Activated T-cell treated with anti-CD3 and anti-CD28 coated beads, Interleukin-2, amount 50 U/mL, for 72 hours (primary cell): Measurements from ENCODE around the gene RGS8. TPM values are rescaled to one million over a fixed set of nuclear protein-coding genes. Genes with fewer than 3 reads are reported as not detected.

Experiments
- ATAC-seq, 2 donors: fragments of 150-1000 bp; cut with Tn5 transposase; replicated peaks in 1 of 2; 2 replicates each; pipeline ENCODE4 v1.10.0; 2021; ENCODE audit warnings: moderate library complexity in 2 of 2, mild to moderate bottlenecking in 1 of 2
- DNase-seq, 2 donors: peaks; one replicate each; pipeline ENCODE4 v3.0.0; 2021 to 2022; ENCODE audit warnings: mixed read lengths in 1 of 2
- H3K27ac Mint-ChIP-seq: one replicate; pipeline ENCODE4 v1.8.0; 2022; ENCODE audit warnings: mild to moderate bottlenecking, moderate library complexity, mixed read lengths
- H3K27me3 Mint-ChIP-seq: one replicate; pipeline ENCODE4 v1.8.0; 2022; ENCODE audit warnings: low read depth, mixed read lengths
- H3K36me3 Mint-ChIP-seq, 2 donors: one replicate each; pipeline ENCODE4 v1.8.0; 2022; ENCODE audit warnings: mixed read lengths in 2 of 2, mild to moderate bottlenecking in 1 of 2; ENCODE audit not compliant: insufficient read depth in 2 of 2
- H3K4me1 Mint-ChIP-seq: one replicate; pipeline ENCODE4 v1.8.0; 2022; ENCODE audit warnings: low read depth, mixed read lengths
- H3K4me3 Mint-ChIP-seq, 2 donors: one replicate each; pipeline ENCODE4 v1.8.0; 2022; ENCODE audit warnings: mild to moderate bottlenecking in 2 of 2, mixed read lengths in 2 of 2, moderate library complexity in 2 of 2
- H3K9me3 Mint-ChIP-seq, 2 donors: one replicate each; pipeline ENCODE4 v1.8.0; 2022; ENCODE audit warnings: mixed read lengths in 2 of 2
- total RNA-seq, 2 donors: library from RNA; stranded (reverse); gene quantifications; one replicate each; pipeline ENCODE4 v1.2.3, GENCODE V29; 2022

The RGS8 gene, protein sequence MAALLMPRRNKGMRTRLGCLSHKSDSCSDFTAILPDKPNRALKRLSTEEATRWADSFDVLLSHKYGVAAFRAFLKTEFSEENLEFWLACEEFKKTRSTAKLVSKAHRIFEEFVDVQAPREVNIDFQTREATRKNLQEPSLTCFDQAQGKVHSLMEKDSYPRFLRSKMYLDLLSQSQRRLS
- total RNA-seq: under 1 TPM in 1 of 2 donors, not detected in 1; 0.05 TPM

DNA sequence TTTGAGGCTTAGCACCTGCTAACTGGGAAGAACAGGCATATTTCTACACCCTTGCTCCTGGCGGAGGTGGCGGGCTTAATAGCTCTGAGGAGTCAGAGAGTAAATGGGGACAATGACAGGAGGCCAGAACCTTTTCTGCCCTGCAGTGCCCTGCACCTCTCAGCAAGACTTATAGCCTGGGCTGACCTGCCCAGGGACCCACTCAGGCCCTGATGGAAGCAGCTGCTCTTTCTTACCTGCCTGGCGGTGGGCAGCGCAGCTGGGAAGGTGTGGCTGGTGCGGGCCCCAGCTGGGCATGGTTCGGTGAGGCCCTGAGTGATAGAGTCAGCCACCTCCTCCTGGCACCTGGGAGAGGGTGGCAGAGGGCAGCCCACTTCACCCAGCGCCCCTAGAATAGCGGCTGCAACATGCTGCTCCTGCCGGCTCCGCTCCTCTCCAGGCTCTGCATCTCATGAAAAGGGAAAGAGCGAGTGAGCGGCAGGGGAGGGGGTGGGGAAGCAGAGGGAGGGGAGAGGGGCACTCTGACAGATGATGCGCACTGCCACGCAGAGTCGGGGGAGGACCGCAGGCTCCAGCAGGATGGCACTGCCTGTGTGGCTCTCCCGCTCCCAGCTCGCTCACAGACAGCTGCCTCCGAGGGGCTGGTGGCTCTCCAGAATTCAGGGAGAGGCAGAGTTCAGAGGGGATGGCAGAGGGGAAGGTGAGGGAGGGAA lies at the start of gene RGS8:
RGS8 (minus strand) TSS at position 472 of the 713 bp plus-strand sequence. CDS start 14,938 bp downstream, outside the sequence.
- Mint-ChIP-seq H3K27me3 (peaks cover 32% of the 10 kb centered on the region), H3K9me3 (no peaks in the 10 kb centered on the region), H3K27ac (no peak within 1 kb of the TSS), H3K4me3 (no peak within 1 kb of the TSS), H3K36me3 (no peaks in the 10 kb centered on the region), H3K4me1 (peaks cover 18% of the 10 kb centered on the region)
- DNase-seq (no peak), ATAC-seq (no peak)

DNA sequence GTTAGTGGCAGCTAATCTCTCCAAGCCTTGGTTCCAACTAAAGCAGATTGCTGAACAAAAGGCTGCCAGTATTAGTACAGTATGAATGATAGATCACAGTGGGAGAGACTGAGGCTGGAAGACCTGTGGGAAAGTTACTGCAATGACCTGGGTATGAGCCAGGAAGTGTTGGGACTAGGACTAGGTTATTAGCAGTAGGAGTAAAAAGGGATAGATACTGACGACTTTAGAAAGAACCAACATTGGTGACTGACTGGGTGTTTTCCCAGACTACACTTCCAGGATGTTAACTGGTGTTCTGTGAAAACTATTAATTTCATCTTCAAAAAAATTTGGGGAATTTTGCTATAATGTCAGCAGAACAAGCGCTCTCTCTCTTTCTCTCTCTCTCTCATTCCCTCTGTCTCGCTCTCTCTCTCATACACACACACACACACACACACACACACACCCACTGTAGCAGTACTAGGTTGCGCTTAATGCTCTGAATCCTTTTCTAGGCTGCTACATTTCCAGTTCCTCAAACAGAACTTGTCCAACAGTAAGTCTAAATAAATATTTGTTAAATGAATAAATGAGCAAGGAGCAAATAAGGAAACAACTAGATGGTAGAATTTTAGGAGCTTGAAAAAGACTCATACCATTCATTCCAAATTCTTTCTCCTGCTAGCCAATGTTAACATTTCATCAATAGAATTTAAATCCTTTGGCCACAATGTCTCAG lies 47.6 kb upstream of the RGS8 start:
- H3K4me3 Mint-ChIP-seq: no peak overlapping the region
- no peak for DNase-seq
- H3K36me3 Mint-ChIP-seq: no peaks in the 10 kb centered on the region
- H3K9me3 Mint-ChIP-seq: peaks cover under 1 to 1% of the 10 kb centered on the region in 2 donors
- H3K4me1 Mint-ChIP-seq: no peaks in the 10 kb centered on the region
- peaks cover 20% of the 10 kb centered on the region for H3K27me3 Mint-ChIP-seq
- H3K27ac Mint-ChIP-seq: no peak overlapping the region
- no peak for ATAC-seq

DNA sequence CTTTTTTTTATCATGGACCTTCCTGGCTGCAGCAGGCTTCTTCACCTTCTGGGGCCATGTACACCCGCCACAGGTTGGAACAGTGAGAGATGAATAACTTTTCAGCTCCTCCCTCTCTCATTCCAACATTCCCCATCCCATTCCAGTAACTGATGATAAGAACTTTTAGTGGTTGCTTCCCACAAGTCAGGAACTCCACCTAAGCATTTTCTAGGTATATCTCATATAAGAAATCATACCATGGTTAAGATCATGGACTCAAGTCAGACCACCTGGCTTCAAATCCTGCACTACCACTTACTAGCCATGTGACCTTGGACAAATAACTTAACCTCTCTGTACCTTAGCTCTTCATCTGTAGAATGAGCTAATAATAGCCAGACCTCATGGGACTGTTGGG lies 42.5 kb upstream of the RGS8 start:
- DNase-seq: no peak
- no peak overlapping the region for H3K4me3 Mint-ChIP-seq
- no peaks in the 10 kb centered on the region for H3K4me1 Mint-ChIP-seq
- ATAC-seq: no peak
- H3K9me3 Mint-ChIP-seq: no peaks in the 10 kb centered on the region
- peaks cover 14% of the 10 kb centered on the region for H3K27me3 Mint-ChIP-seq
- no peaks in the 10 kb centered on the region for H3K36me3 Mint-ChIP-seq
- H3K27ac Mint-ChIP-seq: no peak overlapping the region

DNA sequence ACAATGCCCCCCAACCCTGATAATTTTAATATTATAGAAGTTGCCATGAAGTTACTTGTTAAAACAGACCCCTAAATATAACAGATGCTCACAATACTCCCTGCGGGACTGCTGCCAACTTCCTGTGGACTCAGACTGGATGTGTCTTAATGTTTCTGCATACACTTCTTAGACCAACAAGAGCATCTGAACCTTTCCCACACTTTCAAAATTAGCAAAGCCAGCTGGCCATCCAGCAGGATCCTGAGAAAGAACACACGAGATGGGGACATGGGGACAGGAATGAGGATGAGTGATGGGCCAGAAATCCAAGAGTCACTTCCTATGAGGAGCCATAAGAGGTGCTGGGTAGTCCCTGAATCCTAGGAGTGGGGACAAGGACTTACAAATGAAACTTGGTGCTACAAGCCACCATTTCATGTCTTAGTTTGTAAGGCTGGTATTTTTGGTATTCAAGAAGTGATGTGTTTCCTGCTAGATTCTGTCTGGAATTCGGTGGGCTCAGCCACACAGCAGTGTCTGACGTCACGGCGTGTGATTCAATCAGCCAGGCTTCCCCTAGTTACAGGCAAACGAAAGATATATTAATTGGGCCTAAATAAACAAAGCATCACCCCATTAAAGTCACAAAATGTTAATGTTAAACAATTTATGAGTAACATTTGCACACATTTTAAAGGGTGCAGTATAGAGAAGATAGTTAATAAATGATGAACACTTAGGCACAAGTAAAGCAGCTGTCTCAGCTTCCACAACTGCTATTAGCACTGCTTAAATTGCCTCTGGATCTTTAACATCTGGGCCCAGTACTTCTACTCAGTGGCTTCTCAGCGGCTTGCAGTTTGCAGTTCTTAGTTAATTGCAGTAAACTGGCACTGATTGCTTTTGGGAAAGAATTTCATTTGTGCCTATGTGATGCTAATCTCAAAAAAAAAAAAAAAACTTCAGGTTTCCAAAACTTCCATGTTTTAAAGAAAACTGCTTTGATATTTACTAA lies 41.2 kb upstream of the RGS8 start:
- DNase-seq (no peak), ATAC-seq (no peak)
- H3K36me3 Mint-ChIP-seq: no peaks in the 10 kb centered on the region
- H3K9me3 Mint-ChIP-seq: no peaks in the 10 kb centered on the region
- H3K27me3 Mint-ChIP-seq: peaks cover 11% of the 10 kb centered on the region
- H3K4me1 Mint-ChIP-seq: peaks cover 10% of the 10 kb centered on the region
- no peak overlapping the region for H3K4me3 Mint-ChIP-seq
- H3K27ac Mint-ChIP-seq: no peak overlapping the region

DNA sequence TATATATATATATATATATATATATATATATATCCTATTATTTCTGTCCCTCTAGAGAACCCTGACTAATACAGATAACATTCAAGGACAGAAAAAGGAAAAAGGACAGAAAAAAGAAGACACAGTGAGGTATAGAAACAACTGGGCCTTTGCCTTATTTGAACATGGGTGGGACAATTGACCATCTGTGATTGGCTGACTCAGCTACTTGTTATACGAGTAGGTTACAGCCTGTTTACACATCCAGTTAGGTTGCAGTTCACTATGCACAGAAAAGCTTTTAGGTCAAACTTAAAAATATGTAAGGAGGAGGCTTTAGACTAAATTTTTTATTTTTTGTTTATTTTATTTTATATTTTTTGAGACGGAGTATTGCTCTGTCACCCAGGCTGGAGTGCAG lies 39.8 kb upstream of the RGS8 start:
- peaks cover 17% of the 10 kb centered on the region for H3K27me3 Mint-ChIP-seq
- H3K9me3 Mint-ChIP-seq: no peaks in the 10 kb centered on the region
- no peak for ATAC-seq
- peaks cover 20% of the 10 kb centered on the region for H3K4me1 Mint-ChIP-seq
- H3K27ac Mint-ChIP-seq: no peak overlapping the region
- no peaks in the 10 kb centered on the region for H3K36me3 Mint-ChIP-seq
- H3K4me3 Mint-ChIP-seq: no peak overlapping the region
- no peak for DNase-seq

DNA sequence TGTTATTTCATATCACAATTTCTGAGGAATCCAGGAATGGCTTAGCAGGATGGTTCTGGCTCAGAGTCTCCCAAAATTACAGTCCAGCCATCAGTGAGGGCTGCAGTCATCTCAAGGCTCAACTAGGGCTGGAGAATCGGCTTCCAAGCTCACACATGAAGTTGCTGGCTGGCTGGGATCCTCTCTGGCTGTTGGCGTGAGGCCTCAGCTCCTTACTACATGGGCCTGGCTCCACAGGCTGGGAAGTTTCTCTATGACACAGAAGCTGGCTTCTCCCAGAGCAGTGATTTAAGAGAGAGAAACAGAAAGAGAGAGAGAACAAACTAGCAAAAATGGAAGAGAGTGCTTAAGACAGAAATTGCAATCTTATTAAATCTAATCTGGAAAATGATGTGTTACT lies 38.8 kb upstream of the RGS8 start:
- Mint-ChIP-seq H3K27ac (no peak overlapping the region), H3K27me3 (peaks cover 21% of the 10 kb centered on the region), H3K4me3 (no peak overlapping the region), H3K4me1 (peaks cover 28% of the 10 kb centered on the region), H3K9me3 (no peaks in the 10 kb centered on the region), H3K36me3 (no peaks in the 10 kb centered on the region)
- ATAC-seq: no peak
- no peak for DNase-seq

DNA sequence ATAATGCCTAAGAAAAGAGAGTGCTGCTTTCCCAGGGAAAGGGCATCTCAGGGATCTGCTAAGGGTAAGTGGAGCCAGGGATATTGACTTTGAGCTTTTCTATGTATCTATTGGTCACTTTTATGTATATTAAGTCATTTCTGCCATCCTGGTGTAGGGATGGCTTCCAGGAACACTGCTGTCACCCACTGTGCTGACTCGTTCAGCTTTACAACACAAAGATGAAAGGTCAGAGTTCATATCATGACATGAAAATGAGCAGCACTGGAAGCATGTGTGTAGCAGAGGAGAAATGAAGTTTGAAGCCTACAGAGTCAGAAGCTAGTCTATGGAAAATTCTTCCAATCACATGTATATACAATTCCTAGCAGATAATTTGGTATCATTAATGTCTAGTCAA lies 37.1 kb upstream of the RGS8 start:
- no peak for DNase-seq
- Mint-ChIP-seq H3K4me1 (peaks cover 44% of the 10 kb centered on the region), H3K4me3 (no peak overlapping the region), H3K27me3 (peaks cover 17% of the 10 kb centered on the region), H3K27ac (no peak overlapping the region), H3K9me3 (no peaks in the 10 kb centered on the region), H3K36me3 (no peaks in the 10 kb centered on the region)
- ATAC-seq: no peak

DNA sequence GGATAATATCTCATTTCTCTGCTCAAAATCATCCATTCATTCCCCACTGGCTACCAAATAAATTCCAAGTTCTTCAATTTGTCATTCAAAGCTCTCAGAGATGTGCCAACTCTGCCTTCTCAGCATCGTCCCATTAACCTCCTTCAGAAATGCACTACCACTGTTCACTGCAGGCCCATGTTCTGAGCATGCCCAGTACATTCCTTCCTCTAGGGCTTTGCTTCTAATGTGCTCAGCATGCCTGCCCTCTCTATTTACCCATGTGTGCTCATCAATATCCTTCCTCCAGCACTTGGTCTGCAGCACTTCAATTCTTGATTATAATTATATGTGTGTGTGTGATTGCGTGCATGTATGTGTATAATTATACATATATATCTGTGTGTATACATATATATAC lies 36.1 kb upstream of the RGS8 start:
- Mint-ChIP-seq H3K36me3 (no peaks in the 10 kb centered on the region), H3K4me3 (no peak overlapping the region), H3K9me3 (no peaks in the 10 kb centered on the region), H3K27ac (no peak overlapping the region), H3K27me3 (peaks cover 17% of the 10 kb centered on the region), H3K4me1 (peaks cover 47% of the 10 kb centered on the region)
- no peak for DNase-seq
- ATAC-seq: no peak

DNA sequence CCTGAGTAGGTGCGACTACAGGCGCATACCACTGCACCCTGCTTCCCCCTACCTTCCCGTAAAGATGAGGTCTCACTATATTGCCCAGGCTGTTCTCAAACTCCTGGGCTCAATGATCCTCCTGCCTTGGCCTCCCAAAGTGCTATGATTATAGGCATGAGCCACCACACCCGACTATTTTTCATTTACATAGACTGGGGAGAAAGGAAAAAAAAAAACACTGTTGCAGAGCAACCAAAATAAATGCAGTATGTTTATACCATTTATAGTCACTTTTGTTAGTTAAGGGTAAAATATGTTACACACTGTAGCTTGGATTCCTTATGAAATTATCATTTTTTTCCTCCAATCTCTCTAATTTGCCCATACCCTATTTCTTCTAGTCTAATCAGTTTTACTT lies 35.2 kb upstream of the RGS8 start:
- Mint-ChIP-seq H3K36me3 (no peaks in the 10 kb centered on the region), H3K27ac (no peak overlapping the region), H3K4me3 (no peak overlapping the region), H3K9me3 (no peaks in the 10 kb centered on the region), H3K4me1 (peaks cover 56% of the 10 kb centered on the region), H3K27me3 (peaks cover 17% of the 10 kb centered on the region)
- ATAC-seq: no peak
- DNase-seq: no peak

DNA sequence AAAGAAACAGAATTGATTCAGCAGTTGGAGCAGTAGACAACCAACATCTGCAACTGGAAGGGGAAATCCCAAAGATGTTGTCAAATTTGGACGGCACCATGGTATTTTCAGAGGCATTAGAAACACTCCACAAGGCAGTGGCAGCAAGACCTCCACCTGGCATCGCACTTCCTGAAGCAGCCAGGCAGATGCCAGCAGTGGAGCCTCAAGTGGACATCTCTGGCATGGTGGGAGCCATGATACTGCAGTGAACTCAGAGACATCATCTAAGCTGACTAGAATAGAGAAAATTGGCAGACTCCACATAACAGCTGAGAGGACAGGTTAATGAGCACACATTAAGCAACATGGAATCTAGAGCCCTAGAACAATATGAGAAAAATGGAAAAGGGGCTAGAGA lies 33.9 kb upstream of the RGS8 start:
- DNase-seq: peak; percentile 11 to 21
- peak; percentile 36 to 46 for ATAC-seq
- Mint-ChIP-seq H3K27me3 (peaks cover 17% of the 10 kb centered on the region), H3K4me3 (no peak overlapping the region), H3K9me3 (no peaks in the 10 kb centered on the region), H3K27ac (no peak overlapping the region), H3K4me1 (peaks cover 69% of the 10 kb centered on the region), H3K36me3 (no peaks in the 10 kb centered on the region)

DNA sequence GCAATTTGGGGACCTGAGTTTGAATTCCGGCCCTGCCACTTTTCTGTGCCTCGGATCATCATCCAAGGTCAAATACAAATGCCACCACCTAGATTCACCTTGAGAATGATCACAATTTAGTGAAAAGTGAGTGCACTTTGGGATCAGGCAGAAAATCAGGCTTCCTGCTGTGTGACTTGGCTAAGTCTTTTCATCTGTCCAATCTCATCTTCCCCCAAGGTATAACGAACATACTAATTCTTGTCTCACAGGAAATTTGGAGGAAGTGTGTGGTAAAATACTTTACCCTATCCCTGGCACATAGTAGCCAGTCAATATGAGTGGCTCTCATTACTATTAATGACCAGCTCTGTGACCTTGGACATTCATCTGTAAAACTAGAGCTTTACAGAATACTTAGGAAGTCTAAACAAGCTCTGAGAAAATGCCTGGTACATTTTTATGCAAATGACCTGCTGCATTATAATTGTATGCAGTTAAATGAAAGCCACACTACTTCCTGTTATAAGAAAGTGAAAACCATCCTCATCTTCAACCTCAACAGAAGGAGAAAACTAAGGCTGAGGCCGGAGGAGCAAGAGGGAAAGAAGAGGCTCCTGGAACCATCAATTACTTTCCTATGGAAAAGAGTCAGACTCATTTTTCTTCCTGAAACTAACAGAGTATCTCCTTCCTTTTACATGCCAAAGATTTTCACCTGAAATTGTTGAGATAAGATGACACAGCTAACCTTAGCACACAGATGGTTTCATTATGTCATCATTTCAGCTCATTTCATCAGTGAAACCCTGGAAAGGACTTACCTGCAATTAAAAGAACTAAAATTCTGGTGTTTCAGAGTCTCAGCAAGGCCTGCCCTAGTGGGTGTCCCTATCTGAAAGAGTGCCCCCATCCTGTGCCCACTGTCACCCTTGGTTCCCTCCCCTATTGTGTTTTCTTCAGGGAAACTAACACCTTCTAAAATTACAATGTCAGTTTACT lies 32.6 kb upstream of the RGS8 start:
- no peaks in the 10 kb centered on the region for H3K9me3 Mint-ChIP-seq
- ATAC-seq (peak; percentile 33 to 49), DNase-seq (no peak)
- H3K4me1 Mint-ChIP-seq: peaks cover 72% of the 10 kb centered on the region
- peak overlapping the region; percentile 83 for H3K27ac Mint-ChIP-seq
- H3K27me3 Mint-ChIP-seq: peaks cover 17% of the 10 kb centered on the region
- H3K4me3 Mint-ChIP-seq: peak overlapping the region; percentile 21 to 58
- no peaks in the 10 kb centered on the region for H3K36me3 Mint-ChIP-seq

DNA sequence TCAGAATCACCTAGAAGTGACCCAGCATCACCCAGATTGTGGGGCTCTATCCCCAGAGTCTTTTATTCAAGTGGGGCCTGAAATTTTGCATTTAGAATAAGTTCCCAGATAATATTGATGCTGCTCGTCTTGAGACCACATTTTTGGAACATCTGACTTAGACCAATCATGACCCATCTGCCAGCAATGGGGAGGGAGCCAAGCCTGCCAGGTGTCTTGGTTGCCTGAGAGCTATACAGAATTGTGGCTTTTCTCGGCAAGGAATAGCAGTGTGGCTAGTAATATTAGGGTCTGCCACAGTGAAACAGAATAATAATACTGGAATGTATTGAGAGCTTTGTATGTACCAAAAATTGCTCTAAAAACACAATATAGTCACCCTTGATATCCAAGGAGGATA lies 31.1 kb upstream of the RGS8 start:
- Mint-ChIP-seq H3K36me3 (no peaks in the 10 kb centered on the region), H3K27me3 (peaks cover 18% of the 10 kb centered on the region), H3K4me3 (no peak overlapping the region), H3K9me3 (no peaks in the 10 kb centered on the region), H3K27ac (no peak overlapping the region), H3K4me1 (peaks cover 62% of the 10 kb centered on the region)
- ATAC-seq: no peak
- DNase-seq: no peak
